CD4-positive, alpha-beta T cell treated with Interferon gamma for 1 hour (primary cell): ENCODE data around the gene OR5D13.

Experiments used
- DNase-seq: peaks from one replicate; pipeline ENCODE4 v3.0.0-alpha.2; 2020

OR5D13 gene

GRCh38 chr11:55773138-55773537 lies at the start of gene OR5D13:
Gene OR5D13, plus strand, starts transcription at chr11:55773438. Its CDS starts 0 bp downstream, at chr11:55773438.
- DNase-seq: no peak

DNA sequence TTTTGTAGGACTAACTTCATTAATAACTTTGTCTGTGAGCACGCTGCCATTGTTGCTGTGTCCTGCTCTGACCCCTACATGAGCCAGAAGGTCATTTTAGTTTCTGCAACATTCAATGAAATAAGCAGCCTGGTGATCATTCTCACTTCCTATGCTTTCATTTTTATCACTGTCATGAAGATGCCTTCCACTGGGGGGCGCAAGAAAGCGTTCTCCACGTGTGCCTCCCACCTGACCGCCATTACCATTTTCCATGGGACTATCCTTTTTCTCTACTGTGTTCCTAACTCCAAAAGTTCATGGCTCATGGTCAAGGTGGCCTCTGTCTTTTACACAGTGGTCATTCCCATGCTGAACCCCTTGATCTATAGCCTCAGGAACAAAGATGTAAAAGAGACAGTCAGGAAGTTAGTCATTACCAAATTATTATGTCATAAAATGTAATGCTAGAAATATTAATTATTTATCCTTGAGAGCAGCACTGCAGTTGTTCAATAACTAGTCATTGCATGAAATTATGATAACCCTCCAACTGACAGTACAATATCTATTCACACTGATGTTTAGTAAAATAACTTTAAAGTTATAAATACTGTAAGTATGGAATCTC lies 46.4 kb upstream of the OR5D13 start:
- DNase-seq: no peak

GRCh38 chr11:55732936-55733335 lies 40.3 kb upstream of the OR5D13 start:
- no peak for DNase-seq

DNA sequence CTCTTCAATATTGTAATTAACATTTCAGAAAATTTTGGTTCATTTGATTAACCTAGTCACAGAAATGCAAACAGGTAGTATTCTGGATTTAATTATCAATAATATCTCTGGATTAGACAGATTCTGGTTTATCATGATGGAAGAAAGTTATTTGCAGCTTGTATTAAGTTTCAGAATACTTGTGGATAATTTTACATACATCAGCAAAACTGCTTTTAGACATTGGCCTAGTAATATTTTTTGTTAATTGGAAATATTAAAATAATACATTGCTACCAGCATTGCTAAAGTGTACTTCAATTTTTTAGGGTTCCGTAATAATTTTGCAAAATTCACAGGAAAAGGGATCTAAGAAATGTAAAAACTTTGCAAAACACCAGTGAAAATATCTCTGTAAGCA lies 18.4 kb downstream of the OR5D13 start:
- DNase-seq: no peak

DNA sequence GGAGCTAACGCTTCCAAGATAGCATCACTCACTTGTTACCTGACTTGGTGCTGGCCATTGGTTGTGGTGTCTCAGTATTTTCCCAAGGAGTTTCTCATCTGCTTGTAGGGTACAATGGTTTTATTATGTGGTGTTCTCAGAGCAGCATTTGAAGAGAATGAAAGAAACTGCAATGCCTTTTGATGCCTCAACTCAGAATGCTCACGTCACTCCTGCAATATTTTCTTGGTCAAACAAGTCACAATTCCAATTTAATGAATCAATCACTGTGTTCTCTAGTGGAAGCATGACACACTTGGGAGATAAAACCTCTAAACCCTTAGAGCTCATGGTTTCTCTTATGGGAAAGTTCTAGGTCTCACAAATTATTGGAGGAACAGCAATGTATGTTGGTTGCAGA lies 20.1 kb downstream of the OR5D13 start:
- DNase-seq: no peak

DNA sequence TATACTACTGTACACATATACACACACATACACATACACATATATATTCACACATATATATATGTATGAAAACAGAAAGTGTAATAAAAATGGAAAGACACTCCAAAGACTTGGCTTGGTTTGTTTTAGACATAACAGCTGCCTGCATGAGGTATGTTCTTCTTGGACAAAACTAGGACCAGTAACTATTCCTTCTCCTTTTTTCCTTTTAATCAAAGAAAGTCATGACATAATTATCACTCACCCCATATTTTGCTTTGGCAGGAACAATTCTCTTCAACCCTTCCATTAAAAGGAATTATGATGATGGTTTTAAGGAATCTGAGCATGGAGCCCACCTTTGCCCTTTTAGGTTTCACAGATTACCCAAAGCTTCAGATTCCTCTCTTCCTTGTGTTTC lies 22.0 kb downstream of the OR5D13 start, which contains the start of gene OR5D14:
OR5D14 (plus strand) TSS at position 301 of the 400 bp plus-strand sequence; CDS start at position 301, 0 bp downstream.
- DNase-seq: no peak

GRCh38 chr11:55806248-55806647 lies 33.0 kb downstream of the OR5D13 start:
- DNase-seq: no peak

DNA sequence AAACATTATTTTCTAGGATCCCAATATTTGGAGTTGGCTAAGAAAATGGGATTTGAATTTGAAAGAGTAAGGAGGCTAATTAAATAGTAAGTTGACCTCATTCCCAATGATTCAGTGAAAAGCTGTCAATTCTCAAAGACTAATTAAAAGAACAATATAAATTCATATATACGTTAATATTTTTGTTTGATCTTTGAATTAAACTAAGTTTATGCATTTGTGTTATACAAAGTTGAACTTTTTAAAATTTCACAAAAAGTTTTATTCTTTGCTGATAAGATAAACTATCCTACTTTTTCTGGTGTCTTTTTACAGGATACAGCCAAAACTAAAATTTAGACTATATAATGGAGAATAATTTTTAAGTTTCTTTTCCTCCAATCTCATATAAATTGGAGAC lies 37.8 kb downstream of the OR5D13 start, which contains the start of gene OR5L1:
OR5L1 (plus strand) TSS at position 301 of the 400 bp plus-strand sequence. CDS start 100 bp downstream, outside the sequence.
- no peak for DNase-seq

- DNase-seq: no peak
These were observed 46.1 kb downstream of the OR5D13 start, which contains the start of gene OR5D18 for GRCh38 chr11:55819330-55819729. Gene OR5D18, plus strand, starts transcription at chr11:55819630. Its CDS starts 0 bp downstream, at chr11:55819630.
